Glomerular visceral epithelial cell (primary cell): ENCODE measurements around the gene TP53I13.

ENCODE experiments used
- DNase-seq: peaks from one replicate; pipeline ENCODE4 v3.0.0-alpha.2; 2016; ENCODE audit errors: extremely low spot score

Gene TP53I13

DNA sequence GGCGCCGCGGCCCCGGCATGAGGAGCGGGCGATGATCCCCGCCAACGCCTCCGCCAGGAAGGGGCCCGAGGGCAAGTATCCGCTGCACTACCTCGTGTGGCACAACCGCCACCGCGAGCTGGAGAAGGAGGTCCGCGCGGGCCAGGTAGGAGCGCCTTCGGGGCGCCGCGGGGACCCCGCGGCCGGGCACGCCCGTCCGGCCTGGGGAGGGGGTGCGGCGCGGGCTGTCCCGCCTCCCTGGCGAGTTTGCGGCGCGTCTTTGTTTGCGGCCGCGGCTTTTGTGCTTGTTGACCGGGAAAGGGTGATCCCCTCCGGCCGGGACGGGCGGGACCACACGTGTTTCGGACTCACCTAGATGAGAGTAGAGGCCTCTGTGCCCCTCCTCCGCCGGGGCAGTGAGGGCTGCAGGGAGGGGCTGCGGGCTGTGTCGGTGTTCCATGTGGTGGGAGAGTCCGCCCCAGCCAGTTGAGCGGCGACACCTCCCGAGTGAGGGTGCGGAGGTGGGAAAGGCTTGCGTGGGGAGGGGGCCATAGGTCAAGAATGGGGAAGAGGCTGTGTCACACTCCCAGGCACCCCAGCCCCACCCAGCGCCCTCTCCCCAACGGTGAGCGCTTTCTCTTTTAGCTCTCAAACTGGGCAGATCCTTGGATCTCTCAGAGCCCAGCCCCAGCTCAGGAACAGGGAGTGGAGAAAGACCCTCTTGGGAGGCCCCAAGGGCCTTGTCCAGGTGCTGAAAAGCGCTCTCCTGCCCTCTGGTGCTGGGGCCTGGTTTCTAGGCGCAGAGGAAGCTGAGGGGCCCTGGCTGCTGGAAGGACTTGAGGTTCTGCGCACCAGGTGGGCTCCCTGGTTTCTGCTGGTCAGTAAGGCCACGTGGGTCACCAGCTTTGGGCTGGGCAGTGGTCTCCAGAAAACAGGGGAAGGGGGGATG is 25.4 kb downstream of the TP53I13 start:
- no peak for DNase-seq

DNA sequence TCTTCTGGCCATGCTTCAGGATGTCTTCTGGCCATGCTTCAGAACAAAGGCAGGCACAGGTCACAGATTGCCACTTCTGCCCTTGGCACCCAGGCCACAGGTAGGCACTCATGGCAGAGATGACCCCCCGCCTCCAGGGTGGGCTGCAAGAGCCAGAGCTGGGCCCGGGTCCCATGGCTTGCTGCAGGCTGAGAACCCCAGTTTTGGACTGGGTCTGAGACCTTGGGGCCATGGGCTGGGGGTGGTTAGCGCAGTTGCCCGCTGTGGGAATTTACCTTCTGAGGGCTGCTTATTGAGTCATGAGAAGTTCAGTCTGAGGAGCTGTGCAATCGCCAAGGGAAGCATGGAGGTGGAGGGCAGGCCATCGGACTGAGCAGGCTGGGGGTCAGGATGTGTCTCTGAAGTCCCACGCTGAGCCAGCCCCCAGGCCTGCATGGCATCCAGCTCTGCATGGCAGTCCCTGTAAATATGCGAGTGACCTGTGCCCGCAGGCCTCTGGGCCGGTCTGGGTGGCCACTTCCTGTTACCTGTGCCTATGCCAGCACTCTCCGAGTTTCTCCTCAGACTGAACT is 26.1 kb downstream of the TP53I13 start:
- DNase-seq = no peak

DNA sequence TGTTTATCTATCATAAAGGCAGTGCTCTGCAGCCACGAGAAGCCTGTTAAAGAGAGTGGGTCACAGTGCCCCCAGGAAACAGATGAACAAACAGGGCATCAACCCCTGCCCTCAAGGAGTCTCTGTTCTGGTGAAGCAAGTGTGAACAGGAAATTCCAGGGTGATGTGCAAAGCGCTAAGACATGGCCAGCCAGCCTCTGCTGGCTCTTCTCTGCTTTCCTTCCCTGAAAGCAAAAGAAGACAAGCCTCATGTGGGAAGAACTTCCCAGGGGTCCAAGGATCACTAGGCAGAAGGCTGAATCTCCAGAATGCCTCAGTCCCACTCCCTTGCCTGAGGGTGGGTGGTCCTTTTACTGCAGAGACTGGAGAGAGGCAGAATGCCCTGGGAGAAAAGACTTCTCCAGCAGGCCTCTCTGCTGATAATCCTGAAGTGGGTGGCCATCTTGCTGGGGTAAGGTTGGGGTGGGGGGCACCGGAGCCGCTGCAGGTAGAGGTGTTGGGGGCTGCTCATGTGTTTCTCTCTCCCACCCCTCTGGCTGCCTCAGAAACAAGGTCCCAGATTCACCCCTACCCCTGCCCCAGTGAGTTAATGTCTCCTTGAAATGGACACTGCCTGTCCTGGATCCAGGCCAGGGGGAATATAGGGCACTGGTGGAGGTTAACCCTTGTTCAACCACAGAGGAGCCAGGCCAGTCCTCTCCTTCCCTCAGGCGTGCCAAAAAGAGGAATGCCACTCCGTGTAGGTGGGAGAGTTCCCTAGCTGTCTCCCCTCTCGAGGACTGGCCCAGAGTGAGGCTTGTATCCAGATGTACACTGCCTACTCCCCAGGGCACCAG is 26.8 kb downstream of the TP53I13 start:
- no peak for DNase-seq

DNA sequence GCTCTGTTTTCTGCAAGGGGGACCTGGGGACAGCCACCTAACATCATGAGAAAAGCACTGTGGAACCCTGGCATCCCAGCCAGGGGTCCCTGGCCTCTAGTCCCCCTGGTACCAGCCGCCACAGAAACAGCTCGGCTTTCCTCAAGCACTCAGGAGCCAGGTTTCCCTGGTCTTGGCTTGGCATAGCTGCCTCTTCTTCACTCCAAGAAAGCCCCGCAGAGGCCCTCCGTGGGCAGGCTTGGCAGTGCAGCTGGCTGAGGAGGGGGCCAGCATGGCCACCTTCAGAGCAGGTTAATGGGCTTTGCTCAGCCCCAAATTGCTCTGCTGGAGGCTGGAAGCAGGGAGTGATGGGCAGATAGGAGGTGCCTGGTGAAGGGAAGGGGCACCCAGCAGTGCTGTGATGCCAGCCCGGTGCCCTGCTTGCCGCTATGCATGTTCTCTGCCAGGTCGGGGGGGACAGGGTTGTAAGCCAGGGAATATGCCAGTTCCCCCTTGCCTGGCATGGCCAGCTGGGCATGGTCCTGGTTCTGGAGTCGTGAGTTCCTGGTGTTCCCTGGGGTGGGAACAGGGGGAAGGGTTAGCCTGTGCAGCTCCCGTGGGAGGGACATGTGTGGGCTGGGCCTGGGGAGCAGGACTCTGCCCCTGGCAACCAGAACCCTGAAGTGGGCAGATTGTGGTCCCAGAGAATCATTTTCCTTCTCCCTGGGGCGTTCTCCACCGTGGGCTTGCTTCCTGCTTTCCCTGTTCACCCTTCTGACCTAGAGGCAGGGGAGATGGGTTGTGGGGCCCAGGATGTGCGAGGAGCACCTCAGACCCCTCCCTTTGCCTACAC is 27.7 kb downstream of the TP53I13 start:
- no peak for DNase-seq

DNA sequence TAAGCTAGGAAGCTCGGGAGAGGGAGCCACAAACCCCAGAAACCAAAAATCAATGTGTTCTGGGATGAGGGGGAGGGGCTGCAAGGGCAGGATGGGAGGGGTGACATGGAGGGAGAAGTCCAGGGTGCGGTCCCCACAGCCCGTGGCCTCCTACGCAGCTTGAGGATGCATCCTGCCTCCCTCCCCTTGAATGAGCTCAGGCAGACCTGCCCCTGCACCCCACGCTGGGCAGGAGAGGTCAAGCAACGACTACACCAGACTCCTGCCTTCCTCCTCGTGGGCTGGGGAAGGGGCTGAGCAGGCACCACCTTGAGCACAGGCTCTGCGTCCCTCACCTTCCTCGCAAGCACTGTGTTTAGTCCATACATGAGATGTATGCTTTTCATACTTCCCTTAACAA is 28.3 kb downstream of the TP53I13 start:
- no peak for DNase-seq

DNA sequence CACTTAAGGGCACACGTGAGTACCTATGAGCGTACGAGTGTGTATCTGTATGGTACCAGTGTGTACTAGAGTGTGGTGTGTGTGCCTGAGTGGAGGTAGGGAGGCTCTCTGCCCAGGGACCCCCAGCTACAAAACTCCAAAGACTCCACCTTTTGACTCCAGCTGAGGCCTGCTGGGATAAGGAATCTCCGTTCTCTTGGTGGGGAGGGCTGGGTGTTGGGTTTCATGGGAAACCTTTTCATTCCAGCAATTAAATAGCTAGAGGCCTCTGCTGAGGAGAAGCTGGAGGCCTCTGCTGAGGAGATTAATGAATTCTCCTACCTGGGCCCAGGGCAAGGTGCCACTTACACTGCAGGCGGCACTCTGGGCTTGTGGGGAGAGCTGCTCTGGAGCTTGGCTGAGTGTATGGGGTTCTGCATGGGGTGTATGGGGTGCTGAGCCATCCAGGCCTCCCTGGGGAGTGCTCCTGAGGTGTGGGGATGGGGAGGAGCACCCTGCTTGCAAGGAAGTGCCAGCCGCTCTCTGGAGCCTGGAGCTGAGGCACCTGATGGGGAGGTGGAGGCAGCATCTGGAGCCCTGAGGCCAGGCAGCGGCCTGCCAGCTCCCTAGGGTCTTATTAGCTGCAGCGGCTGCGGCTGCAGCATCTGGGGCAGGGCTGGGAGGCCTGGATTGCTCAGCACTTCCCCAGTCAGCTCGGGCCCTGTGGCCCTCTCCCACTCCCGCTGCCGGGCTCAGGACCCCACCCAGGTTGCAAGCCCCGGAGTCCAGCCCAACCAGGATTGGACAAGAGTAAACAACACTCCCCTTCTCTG is 29.1 kb downstream of the TP53I13 start:
- no peak for DNase-seq

DNA sequence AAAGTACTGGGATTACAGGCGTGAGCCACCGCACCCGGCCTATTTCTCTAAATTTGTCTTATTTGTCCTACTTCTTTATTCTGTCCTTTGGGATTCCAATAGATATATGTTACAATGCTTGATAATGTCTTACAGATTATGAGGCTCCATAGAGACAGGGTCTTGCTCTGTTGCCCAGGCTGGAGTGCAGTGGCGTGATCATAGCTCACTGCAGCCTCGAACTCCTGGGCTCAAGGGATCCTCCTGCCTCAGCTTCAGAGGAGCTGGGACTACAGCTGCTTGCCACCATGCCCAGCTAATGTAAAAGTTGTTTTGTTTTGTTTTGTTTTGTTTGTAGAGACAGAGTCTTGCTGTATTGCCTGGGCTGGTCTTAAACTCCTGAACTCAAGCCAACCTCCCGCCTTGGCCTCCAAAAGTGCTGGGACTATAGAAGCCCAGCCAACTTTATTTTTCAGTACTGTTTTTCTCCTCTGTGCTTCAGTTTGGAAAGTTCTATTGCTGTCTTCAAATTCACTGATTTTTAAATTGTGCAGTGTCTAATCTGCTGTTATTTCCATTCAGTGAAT is 34.7 kb downstream of the TP53I13 start:
- no peak for DNase-seq

DNA sequence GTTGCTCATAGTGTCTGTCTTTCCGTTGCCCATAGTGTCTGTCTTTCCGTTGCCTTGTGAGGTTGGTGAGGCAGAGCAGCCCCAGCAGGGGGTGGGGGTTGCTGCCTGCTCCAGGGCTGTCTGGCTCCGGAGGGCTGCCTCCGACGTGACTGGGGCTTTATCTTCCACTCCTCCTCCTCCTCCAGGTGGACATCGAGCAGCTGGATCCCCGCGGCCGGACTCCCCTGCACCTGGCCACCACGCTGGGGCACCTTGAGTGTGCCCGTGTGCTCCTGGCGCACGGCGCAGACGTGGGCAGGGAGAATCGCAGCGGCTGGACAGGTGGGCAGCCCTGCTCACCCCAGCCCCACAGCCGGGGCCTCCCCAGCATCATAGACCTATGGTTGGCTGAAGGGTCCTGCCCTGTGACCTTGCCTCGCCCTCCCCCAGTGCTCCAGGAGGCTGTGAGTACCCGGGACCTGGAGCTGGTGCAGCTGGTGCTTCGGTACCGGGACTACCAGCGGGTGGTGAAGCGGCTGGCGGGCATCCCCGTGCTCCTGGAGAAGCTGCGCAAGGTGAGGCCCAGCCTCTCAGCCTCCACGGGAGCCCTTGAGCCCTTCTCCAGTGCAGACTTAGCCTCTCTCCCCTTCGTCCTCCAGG is 39.2 kb downstream of the TP53I13 start:
- no peak for DNase-seq

DNA sequence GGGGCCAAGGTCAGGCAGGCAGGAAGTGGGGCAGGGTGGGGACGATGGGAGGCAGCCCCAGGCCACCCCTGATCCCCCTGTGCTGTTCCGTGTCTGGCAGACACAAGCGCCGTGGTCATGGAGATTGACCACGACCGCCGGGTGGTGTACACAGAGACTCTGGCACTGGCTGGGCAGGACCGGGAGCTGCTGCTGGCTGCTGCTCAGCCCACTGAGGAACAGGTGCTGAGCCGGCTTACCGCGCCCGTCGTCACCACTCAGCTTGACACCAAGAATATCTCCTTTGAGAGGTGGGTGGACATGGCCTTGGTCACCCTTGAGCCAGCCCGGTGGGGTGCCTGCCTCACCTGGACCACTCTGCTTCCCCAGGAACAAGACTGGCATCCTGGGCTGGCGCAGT is 40.5 kb downstream of the TP53I13 start:
- no peak for DNase-seq

DNA sequence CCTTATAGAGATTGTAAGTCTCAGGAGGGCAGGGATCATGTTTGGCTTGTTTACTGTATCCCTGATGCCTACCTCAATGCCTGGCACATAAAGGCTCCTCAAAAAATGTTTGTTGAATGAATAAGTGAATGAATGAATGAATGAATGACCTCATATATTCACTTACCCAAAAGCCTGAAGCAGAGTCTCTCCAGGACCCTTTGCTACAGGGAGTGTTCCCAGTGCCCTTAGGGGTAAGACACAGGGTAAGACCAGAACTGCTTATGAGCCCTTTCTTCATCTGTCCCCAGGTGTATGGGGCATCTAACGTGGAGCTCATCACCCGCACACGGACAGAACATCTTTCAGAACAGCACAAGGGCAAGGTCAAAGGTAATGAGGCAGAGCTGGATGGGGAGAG is 41.9 kb downstream of the TP53I13 start:
- DNase-seq = no peak

DNA sequence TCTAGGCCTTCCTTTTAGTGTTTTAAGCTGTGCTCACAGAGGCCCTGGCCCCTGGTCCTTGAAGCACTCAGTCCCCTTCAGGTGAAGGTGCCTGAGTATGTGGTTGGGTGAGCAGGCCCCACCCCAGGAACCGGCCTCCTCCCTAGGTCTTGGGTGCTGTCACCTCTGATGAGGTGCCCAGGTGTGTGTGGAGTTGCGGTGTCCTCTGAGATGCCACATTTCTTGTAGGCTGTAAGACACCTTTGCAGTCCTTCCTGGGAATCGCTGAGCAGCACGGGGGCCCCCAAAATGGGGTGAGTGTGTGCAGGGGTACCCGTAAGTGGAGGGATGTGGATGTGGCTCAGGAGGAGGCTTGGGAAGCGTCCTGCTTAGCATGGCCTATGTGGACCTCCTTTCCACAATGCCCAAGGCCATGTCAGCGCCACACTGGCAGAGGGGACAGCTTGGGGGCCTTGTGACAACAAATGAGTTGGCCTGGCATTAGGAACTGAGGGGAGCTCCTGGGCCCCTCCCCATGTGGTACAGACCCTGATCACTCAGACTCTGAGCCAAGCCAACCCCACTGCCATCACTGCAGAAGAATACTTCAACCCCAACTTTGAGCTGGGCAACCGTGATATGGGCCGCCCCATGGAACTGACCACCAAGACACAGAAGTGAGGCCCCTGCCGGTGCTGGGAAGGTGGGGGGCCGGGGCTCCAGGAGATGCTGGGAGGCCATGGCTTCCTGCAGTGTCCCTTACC is 43.0 kb downstream of the TP53I13 start:
- no peak for DNase-seq

DNA sequence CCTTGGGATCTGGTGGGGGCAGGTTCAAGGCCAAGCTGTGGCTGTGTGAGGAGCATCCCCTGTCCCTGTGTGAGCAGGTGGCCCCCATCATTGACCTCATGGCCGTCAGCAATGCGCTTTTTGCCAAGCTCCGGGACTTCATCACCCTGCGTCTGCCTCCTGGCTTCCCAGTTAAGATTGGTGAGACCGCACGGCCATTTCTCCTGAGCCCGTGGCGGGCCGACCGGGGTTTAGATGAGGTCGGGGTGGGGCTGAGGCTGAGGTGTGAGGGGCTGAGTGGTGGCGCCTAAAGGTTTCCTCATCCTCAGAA is 43.5 kb downstream of the TP53I13 start:
- no peak for DNase-seq

DNA sequence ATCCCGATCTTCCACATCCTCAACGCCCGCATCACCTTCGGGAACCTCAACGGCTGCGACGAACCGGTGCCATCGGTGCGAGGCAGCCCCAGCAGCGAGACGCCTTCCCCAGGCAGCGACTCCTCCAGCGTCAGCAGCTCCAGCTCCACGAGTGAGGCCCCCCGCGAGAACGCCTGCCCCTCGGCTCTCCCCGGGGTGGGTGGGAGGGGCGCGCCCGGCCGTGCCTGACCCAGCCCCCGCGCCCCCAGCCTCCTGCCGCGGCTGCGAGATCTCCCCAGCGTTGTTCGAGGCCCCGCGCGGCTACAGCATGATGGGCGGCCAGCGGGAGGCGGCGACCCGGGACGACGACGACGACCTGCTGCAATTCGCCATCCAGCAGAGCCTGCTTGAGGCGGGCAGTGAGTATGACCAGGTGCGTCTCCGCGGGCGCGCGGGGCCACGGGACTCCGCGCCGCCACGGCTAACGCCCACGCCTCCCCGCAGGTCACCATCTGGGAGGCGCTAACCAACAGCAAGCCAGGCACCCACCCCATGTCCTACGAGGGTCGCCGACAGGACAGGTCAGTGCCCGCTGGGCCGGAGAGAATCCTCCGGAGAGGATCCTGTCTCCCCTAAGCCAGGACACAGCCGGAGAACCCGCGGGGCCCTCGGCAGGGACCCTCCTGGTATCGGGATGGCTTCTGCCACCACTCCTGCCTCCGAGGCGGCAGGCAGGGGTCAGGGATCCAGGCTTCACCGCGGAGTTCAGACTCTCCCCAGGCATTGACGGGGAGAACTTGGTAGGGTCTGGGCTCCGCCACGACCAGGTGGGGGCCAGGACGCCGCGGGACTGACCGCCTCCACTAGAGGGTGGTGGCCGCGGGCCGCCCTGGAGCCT is 44.1 kb downstream of the TP53I13 start:
- DNase-seq = no peak

DNA sequence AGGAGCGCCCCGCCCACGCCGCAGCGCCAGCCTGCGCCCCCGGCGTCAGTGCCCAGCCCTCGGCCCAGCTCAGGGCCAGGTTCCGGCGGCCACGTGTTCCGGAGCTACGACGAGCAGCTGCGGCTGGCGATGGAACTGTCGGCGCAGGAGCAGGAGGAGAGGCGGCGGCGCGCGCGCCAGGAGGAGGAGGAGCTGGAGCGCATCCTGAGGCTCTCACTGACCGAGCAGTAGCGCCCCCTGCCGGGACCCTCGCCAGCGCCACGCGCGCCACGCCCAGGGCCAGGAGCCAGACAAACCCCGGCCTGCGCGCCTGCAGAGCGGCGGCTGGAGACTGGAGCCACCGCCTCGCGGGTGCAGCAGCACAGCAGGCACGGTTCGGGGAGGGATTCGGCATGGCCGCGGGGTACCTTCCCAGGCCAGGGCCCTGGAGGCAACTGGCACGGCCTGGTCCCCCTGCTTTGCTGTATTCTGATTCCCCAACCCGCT is 44.9 kb downstream of the TP53I13 start:
- DNase-seq = no peak

DNA sequence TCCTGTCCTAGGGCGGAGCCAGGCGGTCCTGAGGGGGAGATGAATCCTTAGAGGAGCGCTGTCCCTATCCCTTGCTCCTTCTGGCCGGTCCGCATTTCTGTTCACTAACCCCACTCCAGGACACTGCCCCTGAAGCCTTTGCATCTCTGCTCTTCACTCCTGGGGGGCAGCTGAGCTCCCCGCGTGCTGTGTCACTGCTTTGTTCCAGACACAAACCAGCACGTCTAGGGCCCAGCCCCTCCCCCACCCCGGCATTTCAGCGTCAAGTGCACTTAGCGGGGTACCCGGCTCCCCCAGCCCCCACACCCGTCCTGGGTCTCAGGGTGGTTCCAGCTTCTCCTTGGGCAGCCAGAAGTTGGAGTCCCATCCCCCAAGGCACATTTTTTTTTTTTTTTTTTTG is 45.4 kb downstream of the TP53I13 start:
- DNase-seq = no peak

DNA sequence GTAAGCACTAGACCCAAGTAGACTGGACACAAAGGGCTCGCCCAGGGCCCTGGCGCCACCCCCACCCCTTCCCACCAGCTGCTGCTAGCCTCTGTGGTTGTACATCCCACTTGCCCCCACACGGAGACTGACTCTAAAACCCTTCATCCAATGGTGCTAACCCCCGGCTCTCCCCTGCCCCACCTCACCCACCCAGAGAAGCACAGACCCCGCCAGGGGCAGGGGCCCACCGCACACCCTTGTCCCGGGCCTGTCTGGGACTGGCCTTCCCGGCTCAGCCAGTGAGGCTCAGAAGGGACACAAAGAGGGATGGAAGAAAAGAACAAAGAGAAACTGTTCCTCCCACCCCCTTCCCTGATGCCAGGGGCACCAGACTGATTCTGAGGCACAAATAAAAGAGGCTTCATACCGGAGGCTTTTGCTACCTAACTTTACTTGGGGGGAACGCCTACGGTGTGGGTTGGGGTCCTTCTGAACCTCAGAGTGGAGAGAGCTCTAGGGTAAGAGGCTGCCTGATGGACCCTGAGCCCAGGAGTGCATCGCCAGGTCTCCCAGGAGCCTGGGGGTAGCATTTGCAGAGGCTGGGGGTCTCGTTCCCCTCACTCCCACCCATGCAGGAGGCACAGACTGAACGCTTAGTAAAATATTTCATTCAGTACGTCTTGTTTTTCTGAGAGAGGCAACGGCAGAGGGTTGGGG is 46.0 kb downstream of the TP53I13 start:
- DNase-seq = no peak

DNA sequence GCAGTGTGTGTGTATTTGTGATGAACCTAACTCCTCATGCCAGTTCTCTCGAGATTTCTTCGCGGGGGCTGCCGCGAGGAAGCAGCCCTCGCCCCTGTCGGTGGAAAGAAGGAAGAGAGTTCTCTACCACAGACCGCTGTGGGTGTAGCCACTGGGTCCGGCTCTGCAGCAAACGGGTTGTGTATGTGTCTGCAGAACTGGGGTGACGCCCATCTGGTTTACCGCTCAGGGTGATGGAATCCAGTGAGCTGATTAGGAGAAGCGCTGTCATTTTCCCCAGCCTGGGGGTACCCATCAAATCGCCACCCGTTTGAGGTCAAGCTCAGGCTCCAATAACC is 46.5 kb downstream of the TP53I13 start:
- no peak for DNase-seq
